Measurements from ENCODE around the gene GPR157.

Gene GPR157

DNA sequence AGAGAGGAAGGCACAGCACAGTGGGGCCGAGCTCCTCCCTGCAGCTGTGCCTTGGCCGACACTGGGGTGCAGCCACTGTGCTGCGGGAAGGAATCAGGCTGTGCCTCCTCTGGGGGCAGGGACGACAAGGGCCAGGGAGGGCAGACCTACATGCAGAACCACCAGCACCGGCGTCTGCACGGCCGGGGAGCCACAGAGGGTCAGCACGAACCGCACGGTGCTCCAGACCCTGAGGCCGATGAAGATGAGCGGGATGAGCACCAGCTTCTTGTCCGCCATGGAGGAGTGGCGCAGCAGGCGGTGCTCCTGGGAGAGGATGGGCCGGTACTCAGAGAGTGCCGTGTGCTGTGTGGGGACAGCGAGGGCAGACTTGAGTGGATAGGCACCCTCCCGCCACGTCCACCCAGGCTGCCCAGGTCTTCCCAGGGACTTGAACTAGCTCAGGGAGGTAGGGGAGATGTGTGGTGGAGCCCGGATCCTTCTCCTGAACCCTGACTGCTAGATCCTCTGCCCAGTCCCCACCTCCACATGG lies 23.5 kb downstream of the GPR157 start:
- TF ChIP-seq, protein P1, sequence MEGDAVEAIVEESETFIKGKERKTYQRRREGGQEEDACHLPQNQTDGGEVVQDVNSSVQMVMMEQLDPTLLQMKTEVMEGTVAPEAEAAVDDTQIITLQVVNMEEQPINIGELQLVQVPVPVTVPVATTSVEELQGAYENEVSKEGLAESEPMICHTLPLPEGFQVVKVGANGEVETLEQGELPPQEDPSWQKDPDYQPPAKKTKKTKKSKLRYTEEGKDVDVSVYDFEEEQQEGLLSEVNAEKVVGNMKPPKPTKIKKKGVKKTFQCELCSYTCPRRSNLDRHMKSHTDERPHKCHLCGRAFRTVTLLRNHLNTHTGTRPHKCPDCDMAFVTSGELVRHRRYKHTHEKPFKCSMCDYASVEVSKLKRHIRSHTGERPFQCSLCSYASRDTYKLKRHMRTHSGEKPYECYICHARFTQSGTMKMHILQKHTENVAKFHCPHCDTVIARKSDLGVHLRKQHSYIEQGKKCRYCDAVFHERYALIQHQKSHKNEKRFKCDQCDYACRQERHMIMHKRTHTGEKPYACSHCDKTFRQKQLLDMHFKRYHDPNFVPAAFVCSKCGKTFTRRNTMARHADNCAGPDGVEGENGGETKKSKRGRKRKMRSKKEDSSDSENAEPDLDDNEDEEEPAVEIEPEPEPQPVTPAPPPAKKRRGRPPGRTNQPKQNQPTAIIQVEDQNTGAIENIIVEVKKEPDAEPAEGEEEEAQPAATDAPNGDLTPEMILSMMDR (IDR thresholded peaks at IDR 0.05; ENCODE audit: low read depth, low read length), result no peak

DNA sequence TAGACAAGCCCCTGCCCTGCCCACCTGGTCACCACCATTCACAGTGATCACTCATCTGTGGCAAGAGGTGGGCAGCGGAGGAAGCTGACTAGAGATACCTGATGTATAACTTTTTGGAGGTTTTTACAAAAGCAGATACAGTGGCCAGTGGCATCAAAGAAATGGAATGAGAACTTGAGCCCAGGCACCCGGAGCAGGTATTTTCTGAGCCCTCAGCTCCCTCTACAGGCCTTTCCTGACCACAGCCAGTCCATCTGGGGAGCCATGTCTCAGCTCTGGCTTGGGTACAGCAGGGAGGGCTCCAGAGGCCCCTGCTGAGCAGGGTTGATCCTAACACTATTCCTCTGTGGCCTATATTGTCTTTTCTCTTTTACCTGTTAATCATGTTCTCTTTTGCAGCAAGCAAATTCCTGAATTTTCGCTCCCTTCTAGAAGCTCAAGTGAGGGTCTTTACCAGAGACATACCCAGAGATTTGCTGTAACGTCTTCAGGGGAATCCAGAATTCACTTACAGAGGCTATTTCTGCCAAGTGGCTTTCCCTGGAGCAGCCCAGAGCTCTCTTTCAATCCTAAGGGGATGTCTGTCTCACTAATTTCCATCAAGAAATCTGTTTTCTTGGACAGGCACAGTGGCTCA lies 27.3 kb downstream of the GPR157 start:
- Histone ChIP-seq H3K9me3 (ENCODE audit: severe bottlenecking) (no peaks in the 10 kb centered on the region), H3K4me3 (ENCODE audit: low read depth, low read length) (no peak overlapping the region), H3K36me3 (no peaks in the 10 kb centered on the region), H3K27me3 (ENCODE audit: insufficient read depth, low read depth, severe bottlenecking) (no peaks in the 10 kb centered on the region), H3K27ac (no peak overlapping the region)
- TF ChIP-seq, protein P1 (IDR thresholded peaks at IDR 0.05; ENCODE audit: low read depth, low read length), result peak; percentile 87
- DNase-seq, result peak; percentile 70

More for the DNA sequence above, 23.5 kb downstream of the GPR157 start:
- H3K9me3 ChIP-seq (ENCODE audit: severe bottlenecking), result no peaks in the 10 kb centered on the region
- no peaks in the 10 kb centered on the region for H3K27me3 ChIP-seq (ENCODE audit: insufficient read depth, low read depth, severe bottlenecking)
- no peak overlapping the region for H3K27ac ChIP-seq
- no peak overlapping the region for H3K4me3 ChIP-seq (ENCODE audit: low read depth, low read length)
- DNase-seq, result no peak
- H3K36me3 ChIP-seq, result no peaks in the 10 kb centered on the region; the same call in 1 of the 2 replicates

DNA sequence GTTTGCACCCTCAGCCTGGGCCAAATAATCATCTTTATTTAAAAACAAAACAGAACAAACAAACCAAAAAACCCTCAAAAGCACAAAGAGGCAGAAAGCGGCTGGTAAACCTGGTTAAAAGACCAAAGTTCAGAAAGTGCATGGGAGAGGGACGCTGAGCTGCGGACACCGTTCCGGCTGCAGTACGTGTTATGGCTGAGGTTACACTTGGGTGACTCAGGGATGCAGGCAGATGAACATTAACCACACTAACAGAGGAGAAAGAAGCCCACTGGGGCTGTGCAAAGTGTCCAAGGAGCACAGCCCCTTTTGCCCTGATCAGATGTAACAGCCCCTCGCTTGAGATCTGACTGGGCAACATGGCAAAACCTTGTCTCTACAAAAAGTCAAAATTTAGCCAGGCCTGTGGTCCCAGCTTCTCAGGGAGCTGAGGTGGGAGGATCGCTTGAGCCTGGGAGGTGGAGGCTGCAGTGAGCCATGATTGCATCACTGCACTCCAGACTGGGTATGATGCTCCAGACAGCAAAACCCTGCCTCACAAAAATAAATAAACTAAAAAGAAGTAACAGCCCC lies 28.3 kb downstream of the GPR157 start:
- H3K4me3 ChIP-seq (ENCODE audit: low read depth, low read length), result no peak overlapping the region
- peaks cover 8% of the 10 kb centered on the region for H3K9me3 ChIP-seq (ENCODE audit: severe bottlenecking)
- H3K36me3 ChIP-seq, result no peaks in the 10 kb centered on the region
- no peak for DNase-seq
- H3K27me3 ChIP-seq (ENCODE audit: insufficient read depth, low read depth, severe bottlenecking), result no peaks in the 10 kb centered on the region
- no peak overlapping the region for H3K27ac ChIP-seq
- TF ChIP-seq, protein P1 (IDR thresholded peaks at IDR 0.05; ENCODE audit: low read depth, low read length), result no peak

DNA sequence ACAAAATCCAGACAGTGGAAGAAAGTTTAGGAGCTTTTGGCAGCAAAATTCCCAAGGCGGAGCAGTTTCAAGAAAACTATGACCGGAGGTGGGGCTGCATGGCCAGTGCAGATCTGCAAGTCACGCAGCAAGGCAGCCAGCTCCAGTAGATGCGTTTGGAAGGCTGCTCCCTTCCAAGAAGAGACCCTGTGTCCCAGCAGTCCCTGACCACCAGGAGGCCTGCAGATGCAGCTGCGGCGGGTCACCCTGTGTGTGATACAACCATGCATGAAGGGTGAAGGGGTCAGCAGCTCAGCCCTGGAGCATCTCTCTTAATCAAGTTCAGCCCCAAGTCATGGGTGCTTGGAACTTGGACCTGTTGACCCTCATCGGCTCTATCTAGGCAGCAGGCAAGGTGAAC lies 29.3 kb downstream of the GPR157 start:
- H3K27me3 ChIP-seq (ENCODE audit: insufficient read depth, low read depth, severe bottlenecking), result no peaks in the 10 kb centered on the region
- no peak for DNase-seq
- H3K36me3 ChIP-seq, result no peaks in the 10 kb centered on the region
- TF ChIP-seq, protein P1 (IDR thresholded peaks at IDR 0.05; ENCODE audit: low read depth, low read length), result peak; percentile 38
- no peak overlapping the region for H3K4me3 ChIP-seq (ENCODE audit: low read depth, low read length)
- H3K27ac ChIP-seq, result no peak overlapping the region
- peaks cover 10% of the 10 kb centered on the region for H3K9me3 ChIP-seq (ENCODE audit: severe bottlenecking)

DNA sequence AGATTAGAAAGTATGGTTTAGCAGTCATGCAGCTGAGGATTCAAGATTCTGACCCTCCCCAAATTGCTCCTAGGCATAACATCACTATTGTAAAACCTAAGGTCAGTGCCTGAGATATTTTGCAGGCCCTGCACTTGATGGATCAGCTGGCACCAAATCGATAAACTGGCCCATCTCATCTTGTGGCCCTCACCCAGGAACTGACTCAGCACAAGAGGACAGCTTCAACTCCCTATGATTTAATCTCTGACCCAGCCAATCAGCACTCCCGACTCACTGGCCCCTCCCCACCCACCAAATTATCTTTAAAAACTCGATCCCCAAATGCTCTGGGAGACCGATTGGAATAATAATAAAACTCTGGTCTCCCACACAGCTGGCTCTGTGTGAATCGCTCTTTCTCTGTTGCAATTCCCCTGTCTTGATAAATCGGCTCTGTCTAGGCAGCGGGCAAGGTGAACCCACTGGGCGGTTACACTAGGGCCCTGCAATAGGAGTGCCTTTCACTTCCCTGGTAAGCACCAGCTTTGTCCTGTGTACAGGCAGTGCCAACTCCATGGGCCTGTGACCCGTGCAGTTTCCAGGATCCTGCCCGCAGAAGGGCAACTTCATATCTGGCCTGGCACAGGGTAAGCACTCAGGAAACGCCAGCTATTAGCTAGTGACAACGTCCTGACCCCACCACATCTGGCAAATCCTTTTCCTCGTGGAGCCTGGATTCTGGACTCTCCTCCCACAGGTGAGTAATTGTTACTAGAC lies 30.8 kb downstream of the GPR157 start:
- H3K27ac ChIP-seq, result no peak overlapping the region

More for the DNA sequence above, 30.8 kb downstream of the GPR157 start:
- Histone ChIP-seq H3K27me3 (ENCODE audit: insufficient read depth, low read depth, severe bottlenecking) (no peaks in the 10 kb centered on the region), H3K36me3 (no peaks in the 10 kb centered on the region), H3K4me3 (ENCODE audit: low read depth, low read length) (no peak overlapping the region), H3K9me3 (ENCODE audit: severe bottlenecking) (peaks cover 10% of the 10 kb centered on the region)
- TF ChIP-seq, protein P1 (IDR thresholded peaks at IDR 0.05; ENCODE audit: low read depth, low read length), result no peak
- no peak for DNase-seq

All from WERI-Rb-1 (cell line).